SU-DHL-6 (cell line): Measurements from ENCODE around the gene CLCNKA.
"Not testable (repeated sequence)": the region's sequence is repeated elsewhere in the genome, so short reads cannot be mapped to it uniquely, and the experiment has no call there.

ENCODE experiments used
- H2AFZ ChIP-seq: fragments of 200-600 bp; sonication (generic); 2 replicates; pipeline ENCODE4 v1.6.1; 2014; ENCODE audit warnings: low read depth, mild to moderate bottlenecking, moderate library complexity, mixed read lengths, antibody characterized with exemption, low read length; ENCODE audit not compliant: severe bottlenecking
- H3F3A ChIP-seq: fragments of 200-600 bp; shearing (Covaris generic); 2 replicates; pipeline ENCODE4 v1.6.0; 2016; ENCODE audit warnings: antibody characterized with exemption, mild to moderate bottlenecking; ENCODE audit not compliant: insufficient read depth
- H3K27ac ChIP-seq: fragments of 200-600 bp; sonication (generic); 2 replicates; pipeline ENCODE4 v1.5.1; 2016; ENCODE audit warnings: low read depth, mild to moderate bottlenecking, low read length, moderate library complexity, mixed read lengths
- H3K27me3 ChIP-seq: fragments of 200-600 bp; sonication (generic), shearing (Covaris generic); 2 replicates; pipeline ENCODE4 v1.6.0; 2014; ENCODE audit warnings: mild to moderate bottlenecking, low read length
- H3K36me3 ChIP-seq: fragments of 200-600 bp; sonication (generic); 2 replicates; pipeline ENCODE4 v1.6.1; 2014; ENCODE audit warnings: mild to moderate bottlenecking, low read length, mixed read lengths
- H3K4me2 ChIP-seq: fragments of 300-600, 200-600 bp; shearing (Covaris generic), sonication (generic); 2 replicates; pipeline ENCODE4 v1.6.0; 2014; ENCODE audit warnings: low read length, low read depth, mild to moderate bottlenecking; ENCODE audit not compliant: poor library complexity, severe bottlenecking
- H3K4me3 ChIP-seq: fragments of 200-600 bp; sonication (generic); 2 replicates; pipeline ENCODE4 v1.5.1; 2014; ENCODE audit warnings: antibody characterized with exemption, low read length, mild to moderate bottlenecking, mixed read lengths; ENCODE audit not compliant: insufficient read depth, poor library complexity, severe bottlenecking
- H3K79me2 ChIP-seq: fragments of 200-600 bp; sonication (generic); 2 replicates; pipeline ENCODE4 v1.6.1; 2014; ENCODE audit warnings: mild to moderate bottlenecking, low read length, moderate library complexity; ENCODE audit not compliant: insufficient read depth
- H3K9ac ChIP-seq: fragments of 200-600 bp; sonication (generic); 2 replicates; pipeline ENCODE4 v1.7.0; 2014; ENCODE audit warnings: mild to moderate bottlenecking, low read length
- H3K9me2 ChIP-seq: fragments of 200-600 bp; sonication (generic); replicated peaks from 2 replicates; pipeline ENCODE4 v1.6.1; 2014; ENCODE audit warnings: low read length; ENCODE audit not compliant: insufficient read depth
- H3K9me3 ChIP-seq: fragments of 200-600 bp; sonication (generic); 2 replicates; pipeline ENCODE4 v1.6.1; 2014; ENCODE audit warnings: low read length, mixed read lengths; ENCODE audit not compliant: insufficient read depth
- H4K20me1 ChIP-seq: fragments of 200-600 bp; sonication (generic); 2 replicates; pipeline ENCODE4 v1.6.1; 2014; ENCODE audit warnings: low read depth, mild to moderate bottlenecking, antibody characterized with exemption, low read length, moderate library complexity, mixed read lengths
- EZH2phosphoT487 ChIP-seq: fragments of 200-600 bp; sonication (generic), shearing (Covaris generic); conservative IDR thresholded peaks from 2 replicates; pipeline ENCODE4 v1.6.1; 2018; ENCODE audit warnings: mild to moderate bottlenecking, antibody characterized with exemption, low read length, moderate library complexity, mixed read lengths
- TF ChIP-seq, protein P1 (sequence below): fragments of 200-600 bp; sonication (generic); IDR thresholded peaks from one replicate; pipeline ENCODE4 v1.5.1; 2017; ENCODE audit warnings: antibody characterized with exemption, mild to moderate bottlenecking, low read length, moderate library complexity; ENCODE audit not compliant: insufficient read depth, poor library complexity, severe bottlenecking

The CLCNKA gene

GRCh38 chr1:15994590-15995351 is 27.1 kb upstream of the CLCNKA start:
- Histone ChIP-seq H3K9me3 (no peaks in the 10 kb centered on the region), H3K27ac (no peak overlapping the region), H3K9ac (no peak overlapping the region), H3K79me2 (no peaks in the 10 kb centered on the region), H3K9me2 (no peaks in the 10 kb centered on the region), H3K36me3 (no peaks in the 10 kb centered on the region), H3F3A (no peaks in the 10 kb centered on the region), H3K4me2 (no peak overlapping the region), H2AFZ (no peak overlapping the region), H3K27me3 (no peaks in the 10 kb centered on the region), H4K20me1 (no peaks in the 10 kb centered on the region), H3K4me3 (no peak overlapping the region)
- TF ChIP-seq EZH2phosphoT487: no peak
- TF ChIP-seq, protein P1, sequence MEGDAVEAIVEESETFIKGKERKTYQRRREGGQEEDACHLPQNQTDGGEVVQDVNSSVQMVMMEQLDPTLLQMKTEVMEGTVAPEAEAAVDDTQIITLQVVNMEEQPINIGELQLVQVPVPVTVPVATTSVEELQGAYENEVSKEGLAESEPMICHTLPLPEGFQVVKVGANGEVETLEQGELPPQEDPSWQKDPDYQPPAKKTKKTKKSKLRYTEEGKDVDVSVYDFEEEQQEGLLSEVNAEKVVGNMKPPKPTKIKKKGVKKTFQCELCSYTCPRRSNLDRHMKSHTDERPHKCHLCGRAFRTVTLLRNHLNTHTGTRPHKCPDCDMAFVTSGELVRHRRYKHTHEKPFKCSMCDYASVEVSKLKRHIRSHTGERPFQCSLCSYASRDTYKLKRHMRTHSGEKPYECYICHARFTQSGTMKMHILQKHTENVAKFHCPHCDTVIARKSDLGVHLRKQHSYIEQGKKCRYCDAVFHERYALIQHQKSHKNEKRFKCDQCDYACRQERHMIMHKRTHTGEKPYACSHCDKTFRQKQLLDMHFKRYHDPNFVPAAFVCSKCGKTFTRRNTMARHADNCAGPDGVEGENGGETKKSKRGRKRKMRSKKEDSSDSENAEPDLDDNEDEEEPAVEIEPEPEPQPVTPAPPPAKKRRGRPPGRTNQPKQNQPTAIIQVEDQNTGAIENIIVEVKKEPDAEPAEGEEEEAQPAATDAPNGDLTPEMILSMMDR: no peak

- no peak overlapping the region for H3K9ac ChIP-seq
- H3K9me3 ChIP-seq: no peaks in the 10 kb centered on the region
- no peaks in the 10 kb centered on the region for H3F3A ChIP-seq
- no peak overlapping the region for H3K4me3 ChIP-seq
- H2AFZ ChIP-seq: no peak overlapping the region
- H3K79me2 ChIP-seq: no peaks in the 10 kb centered on the region
- no peak overlapping the region for H3K27ac ChIP-seq
- H4K20me1 ChIP-seq: no peaks in the 10 kb centered on the region
- TF ChIP-seq EZH2phosphoT487: no peak
- H3K27me3 ChIP-seq: no peaks in the 10 kb centered on the region
- H3K9me2 ChIP-seq: no peaks in the 10 kb centered on the region
- H3K4me2 ChIP-seq: no peak overlapping the region
- no peaks in the 10 kb centered on the region for H3K36me3 ChIP-seq
Observed at GRCh38 chr1:15997076-15997585, 24.7 kb upstream of the CLCNKA start.

GRCh38 chr1:15997637-15998280 is 24.1 kb upstream of the CLCNKA start:
- no peak overlapping the region for H3K9ac ChIP-seq
- no peaks in the 10 kb centered on the region for H3K27me3 ChIP-seq
- no peaks in the 10 kb centered on the region for H3F3A ChIP-seq
- no peaks in the 10 kb centered on the region for H3K9me3 ChIP-seq
- no peak overlapping the region for H3K4me2 ChIP-seq
- H3K9me2 ChIP-seq: no peaks in the 10 kb centered on the region
- H3K4me3 ChIP-seq: no peak overlapping the region
- no peaks in the 10 kb centered on the region for H4K20me1 ChIP-seq
- TF ChIP-seq EZH2phosphoT487: no peak
- TF ChIP-seq, protein P1: no peak
- no peak overlapping the region for H3K27ac ChIP-seq
- no peaks in the 10 kb centered on the region for H3K79me2 ChIP-seq
- H2AFZ ChIP-seq: no peak overlapping the region
- no peaks in the 10 kb centered on the region for H3K36me3 ChIP-seq

- Histone ChIP-seq H4K20me1 (no peaks in the 10 kb centered on the region), H3K4me2 (no peak overlapping the region), H3K9ac (no peak overlapping the region), H3F3A (no peaks in the 10 kb centered on the region), H3K36me3 (no peaks in the 10 kb centered on the region), H3K9me2 (no peaks in the 10 kb centered on the region), H3K27ac (no peak overlapping the region), H2AFZ (no peak overlapping the region), H3K4me3 (no peak overlapping the region), H3K27me3 (no peaks in the 10 kb centered on the region), H3K79me2 (no peaks in the 10 kb centered on the region), H3K9me3 (no peaks in the 10 kb centered on the region)
- TF ChIP-seq, protein P1: no peak
- no peak for TF ChIP-seq EZH2phosphoT487
Observed at GRCh38 chr1:15998929-15999328, 22.9 kb upstream of the CLCNKA start.

- not testable (repeated sequence) for H3K9me3 ChIP-seq, H3F3A ChIP-seq, H3K36me3 ChIP-seq, H3K9me2 ChIP-seq, H3K4me3 ChIP-seq, H3K79me2 ChIP-seq, H3K4me2 ChIP-seq, H3K27ac ChIP-seq, H4K20me1 ChIP-seq, H2AFZ ChIP-seq, H3K9ac ChIP-seq, H3K27me3 ChIP-seq
Observed at GRCh38 chr1:16001274-16001673, 20.6 kb upstream of the CLCNKA start.
